Measurements from ENCODE around the gene KRT35.

The KRT35 gene

GRCh38 chr17:41511116-41511515 is 30.2 kb upstream of the KRT35 start:
- no peak for DNase-seq

DNA sequence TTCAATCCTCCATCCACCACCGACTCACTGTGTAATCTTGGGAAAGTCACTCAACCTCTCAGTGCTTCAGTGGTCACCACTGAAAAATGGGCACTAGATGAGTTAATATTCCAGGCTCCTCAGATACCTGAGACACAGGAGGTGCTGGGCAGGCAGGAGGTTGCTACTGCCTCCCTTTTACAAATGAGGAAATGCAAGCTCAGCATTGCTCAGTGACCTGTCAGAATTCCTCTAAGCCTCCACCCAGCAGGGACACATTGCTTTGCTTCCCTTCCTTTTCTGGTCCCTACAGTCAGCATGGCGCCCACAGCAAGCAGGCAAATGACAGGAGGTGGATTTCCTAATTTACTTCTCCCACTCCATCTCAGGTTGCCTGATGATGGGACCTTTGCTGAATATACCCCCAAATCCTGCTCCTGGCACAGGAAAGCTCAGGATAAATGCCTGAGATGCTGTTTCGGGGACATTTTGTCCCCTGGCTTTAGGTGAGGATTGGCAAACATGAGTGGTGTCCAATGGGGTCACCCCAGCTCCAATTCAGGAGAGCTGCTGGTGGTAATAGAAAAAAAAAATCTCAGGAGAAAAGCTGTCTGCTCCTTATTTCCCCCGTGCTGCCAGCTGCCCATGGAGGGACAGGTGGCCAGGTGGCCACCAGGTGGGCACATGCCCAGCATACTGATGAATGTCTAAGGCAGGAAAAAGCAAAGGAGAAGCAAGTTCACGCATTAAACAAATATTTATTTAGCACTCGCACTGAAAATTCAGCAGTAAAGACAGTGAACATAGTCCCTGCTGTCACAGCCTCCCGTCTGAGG is 29.5 kb upstream of the KRT35 start:
- DNase-seq = no peak

- DNase-seq = no peak
These were observed 26.4 kb upstream of the KRT35 start for GRCh38 chr17:41507315-41507880.

DNA sequence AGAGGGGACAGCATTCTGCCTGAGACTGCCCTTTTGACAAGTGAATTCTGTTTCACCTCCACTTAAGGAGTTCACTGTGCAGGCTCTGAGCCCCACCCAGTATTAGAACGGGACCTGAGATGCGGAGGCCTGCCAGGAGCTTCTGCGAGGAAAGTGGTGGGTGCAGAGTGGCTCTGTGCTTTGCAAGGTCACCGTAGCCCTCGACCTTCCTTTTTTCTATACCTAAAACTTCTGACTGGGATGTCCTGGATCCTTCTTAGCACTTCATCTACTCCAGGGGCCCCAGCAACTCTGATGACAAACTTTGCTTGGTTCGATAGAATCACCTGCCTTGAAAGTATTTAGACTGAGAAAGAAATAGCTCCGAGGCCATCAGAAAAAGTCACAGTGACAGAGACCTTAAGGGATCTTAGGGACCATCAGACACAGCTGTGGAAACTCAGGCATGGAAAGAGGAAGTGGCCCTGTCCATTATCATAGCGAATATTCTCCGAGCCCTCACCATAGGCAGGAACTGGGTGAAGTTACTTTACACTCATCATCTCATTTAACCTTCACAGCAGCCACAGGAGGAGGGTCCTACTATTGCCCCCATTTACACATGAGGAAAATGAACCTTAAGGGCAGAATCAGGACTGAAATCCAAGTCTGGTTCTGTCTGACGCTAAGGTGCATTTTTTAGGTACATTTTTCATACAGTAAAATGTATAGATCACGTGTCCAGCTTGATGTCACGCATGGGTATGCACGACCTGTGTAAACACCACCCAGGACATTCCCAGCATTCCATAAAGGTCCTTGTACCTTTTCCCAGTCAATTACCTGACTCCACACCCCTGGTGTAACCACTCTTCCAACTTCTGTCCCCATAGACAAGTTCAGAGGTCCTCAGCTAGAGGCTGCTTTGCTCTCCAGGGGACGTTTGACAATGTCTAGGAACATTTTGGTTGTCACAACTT is 25.1 kb upstream of the KRT35 start:
- no peak for DNase-seq

DNA sequence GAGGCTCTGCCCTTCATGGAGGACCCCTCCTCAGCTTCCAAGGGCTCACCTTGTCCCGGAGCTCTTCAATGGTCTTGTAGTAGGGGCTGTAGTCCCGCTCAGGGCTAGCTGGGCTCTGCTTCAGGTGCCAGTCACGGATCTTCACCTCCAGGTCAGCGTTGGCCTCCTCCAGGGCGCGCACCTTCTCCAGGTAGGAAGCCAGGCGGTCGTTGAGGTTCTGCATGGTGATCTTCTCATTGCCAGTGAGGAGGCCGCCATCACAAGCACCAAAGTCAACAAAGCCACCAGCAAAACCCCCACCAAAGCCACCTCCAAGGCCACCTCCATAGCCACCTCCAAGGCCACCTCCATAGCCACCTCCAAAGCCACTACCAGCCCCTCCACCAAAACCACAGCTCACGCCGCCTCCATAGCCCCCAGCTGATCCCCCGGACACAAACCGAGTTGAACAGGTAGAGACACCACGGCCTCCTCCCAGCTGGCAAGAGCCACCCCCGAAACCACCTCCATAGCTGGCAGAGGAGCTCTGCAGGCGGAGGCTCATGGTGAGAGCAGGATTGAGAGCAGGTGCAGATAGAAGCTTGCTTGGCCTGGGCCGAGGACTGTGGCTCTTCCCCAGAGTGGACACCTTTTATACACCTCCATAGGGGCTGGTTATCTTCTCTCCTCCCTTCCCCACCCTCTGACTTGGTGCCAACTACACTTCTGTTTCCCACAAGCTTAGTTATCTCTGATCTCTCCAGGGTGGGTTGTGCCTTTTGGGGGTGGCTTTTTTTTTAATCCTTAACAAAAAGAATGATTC is 24.3 kb upstream of the KRT35 start, which contains the start of gene KRT13:
KRT13 (minus strand) TSS at position 606 of the 802 bp plus-strand sequence; CDS start at position 544, 62 bp downstream.
- no peak for DNase-seq

GRCh38 chr17:41504246-41504977 is 23.5 kb upstream of the KRT35 start:
- no peak for DNase-seq

DNA sequence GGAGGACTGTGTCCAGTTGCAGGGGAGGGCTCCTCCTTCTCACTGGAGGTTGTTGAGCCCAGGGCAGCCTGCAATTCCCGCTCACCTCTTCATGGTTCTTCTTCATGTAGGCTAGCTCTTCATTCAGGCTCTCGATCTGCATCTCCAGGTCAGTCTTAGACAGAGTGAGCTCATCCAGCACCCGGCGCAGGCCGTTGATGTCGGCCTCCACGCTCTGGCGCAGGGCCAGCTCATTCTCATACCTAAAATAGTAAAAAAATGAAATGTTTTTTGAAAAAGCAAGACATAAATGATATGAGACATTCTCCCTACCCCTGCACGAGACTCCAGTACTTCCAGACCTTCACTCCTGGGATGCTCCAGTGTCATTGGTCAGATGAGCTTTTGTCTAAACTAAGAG is 22.3 kb upstream of the KRT35 start:
- no peak for DNase-seq

GRCh38 chr17:41500131-41500911 is 19.4 kb upstream of the KRT35 start:
- no peak for DNase-seq

DNA sequence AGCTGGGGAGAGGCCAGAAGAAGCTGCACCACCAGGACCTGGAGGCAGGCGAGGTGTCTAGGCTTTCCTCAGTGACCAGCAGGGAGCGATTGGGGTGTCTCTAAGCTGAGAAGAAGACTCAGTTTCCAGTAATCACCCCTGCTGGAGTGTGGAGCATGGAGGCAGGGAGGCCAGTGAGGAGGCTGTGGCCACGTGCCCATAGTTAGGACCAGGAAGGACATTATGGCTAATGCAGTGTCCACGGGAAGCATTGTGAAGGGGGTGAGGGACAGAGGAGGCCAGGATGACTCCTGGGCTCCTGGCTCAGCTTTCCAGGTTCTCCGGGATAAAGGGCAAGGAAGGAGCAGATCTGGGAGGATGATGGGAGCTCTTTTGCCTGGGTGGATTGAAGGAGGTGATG is 18.8 kb upstream of the KRT35 start:
- DNase-seq = no peak

GRCh38 chr17:41498276-41498675 is 17.3 kb upstream of the KRT35 start:
- no peak for DNase-seq

- peak; percentile 34 for DNase-seq
These were observed 16.0 kb upstream of the KRT35 start for GRCh38 chr17:41496803-41497484.

DNA sequence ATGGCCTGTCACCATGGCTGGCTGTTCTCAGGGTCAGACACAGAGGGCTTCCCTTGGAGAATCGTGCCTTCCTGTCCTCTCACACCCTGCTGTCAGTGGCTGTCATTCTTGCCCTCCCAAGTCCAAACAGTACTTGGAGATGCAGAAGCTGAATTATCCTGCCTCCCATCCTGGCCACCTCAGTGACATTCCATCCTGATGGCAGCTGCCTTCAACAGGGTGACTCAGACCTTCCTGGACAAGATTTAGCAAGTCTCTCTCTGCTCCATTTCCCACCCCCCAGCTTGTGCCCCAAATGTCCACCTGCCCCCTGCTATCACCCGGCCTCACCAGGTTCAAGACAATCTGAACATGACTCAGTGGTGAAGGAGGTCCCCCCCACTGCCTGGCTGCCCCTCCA is 13.6 kb upstream of the KRT35 start:
- DNase-seq = no peak

- no peak for DNase-seq
These were observed 11.8 kb upstream of the KRT35 start for GRCh38 chr17:41492771-41493170.

- DNase-seq = no peak
These were observed 11.4 kb upstream of the KRT35 start for GRCh38 chr17:41492351-41492750.

DNA sequence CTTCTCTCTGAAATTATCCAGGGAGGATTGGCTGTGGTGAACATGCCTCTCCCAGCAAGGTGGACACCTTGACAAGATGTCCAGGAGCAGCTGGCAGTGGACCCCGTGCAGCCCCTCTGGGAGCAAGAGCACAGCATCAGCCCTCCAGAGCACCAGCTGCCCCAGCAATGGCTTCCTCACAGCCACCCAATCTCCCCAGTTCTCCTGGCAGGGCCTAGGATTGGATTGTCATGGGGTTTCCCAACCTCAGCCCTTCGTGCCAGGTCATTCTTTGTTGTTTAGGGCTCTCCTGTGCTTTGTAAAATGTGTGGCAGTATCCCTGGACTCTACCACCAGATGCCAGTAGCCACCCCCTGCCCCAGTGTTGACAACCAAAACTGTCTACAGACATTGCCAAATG is 10.5 kb upstream of the KRT35 start:
- DNase-seq = no peak

DNA sequence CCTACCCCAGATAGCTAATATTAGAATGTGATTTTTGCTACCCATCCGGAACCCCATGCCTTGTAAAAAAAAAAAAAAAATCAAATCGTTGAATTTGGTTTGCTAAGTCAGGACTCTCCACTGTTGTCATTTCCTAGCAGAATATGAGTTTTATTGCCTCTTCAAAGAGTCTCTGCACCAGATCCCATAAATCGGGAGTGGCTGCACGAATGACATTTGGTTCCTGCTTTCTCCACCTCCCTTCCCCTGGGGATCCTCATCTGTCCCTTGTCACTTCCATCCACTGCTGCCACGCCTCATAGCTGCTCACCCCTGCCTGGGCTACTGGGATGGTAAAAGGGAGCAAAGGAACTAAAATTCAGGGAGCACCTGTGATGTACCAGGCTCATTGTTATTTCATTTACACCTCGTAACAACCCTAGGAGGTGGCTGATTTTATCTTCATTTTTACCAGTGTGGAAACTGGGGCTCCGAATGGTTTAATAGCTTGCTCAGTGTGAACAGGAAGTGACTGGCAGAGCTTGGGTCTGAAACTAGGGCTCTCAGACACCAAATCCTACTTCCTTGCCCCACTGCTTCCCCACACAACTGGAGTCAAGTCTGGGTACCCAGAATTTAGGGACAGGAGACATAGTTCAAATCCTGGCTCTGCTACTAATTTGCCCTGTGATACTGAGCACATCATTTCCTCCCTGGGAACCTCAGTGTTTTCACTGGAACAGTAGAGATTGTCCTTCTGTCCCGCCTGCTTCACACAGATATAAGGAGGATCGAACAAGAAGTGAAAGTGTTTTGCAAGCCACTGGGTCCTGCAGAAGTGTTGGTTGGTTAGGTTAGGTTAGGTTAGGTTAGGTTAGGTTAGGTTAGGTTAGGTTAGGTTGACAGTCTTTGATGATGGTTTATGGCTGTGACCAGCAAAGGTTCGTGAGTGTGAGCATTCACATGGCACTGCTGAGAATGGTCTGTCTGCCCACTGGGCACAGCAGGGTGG is 9.3 kb upstream of the KRT35 start:
- DNase-seq = no peak

- DNase-seq = no peak
These were observed 8.6 kb upstream of the KRT35 start, which contains the start of gene KRT36 for GRCh38 chr17:41489531-41489930. KRT36 (minus strand) TSS chr17:41489910; CDS start chr17:41489864, 46 bp downstream.

DNA sequence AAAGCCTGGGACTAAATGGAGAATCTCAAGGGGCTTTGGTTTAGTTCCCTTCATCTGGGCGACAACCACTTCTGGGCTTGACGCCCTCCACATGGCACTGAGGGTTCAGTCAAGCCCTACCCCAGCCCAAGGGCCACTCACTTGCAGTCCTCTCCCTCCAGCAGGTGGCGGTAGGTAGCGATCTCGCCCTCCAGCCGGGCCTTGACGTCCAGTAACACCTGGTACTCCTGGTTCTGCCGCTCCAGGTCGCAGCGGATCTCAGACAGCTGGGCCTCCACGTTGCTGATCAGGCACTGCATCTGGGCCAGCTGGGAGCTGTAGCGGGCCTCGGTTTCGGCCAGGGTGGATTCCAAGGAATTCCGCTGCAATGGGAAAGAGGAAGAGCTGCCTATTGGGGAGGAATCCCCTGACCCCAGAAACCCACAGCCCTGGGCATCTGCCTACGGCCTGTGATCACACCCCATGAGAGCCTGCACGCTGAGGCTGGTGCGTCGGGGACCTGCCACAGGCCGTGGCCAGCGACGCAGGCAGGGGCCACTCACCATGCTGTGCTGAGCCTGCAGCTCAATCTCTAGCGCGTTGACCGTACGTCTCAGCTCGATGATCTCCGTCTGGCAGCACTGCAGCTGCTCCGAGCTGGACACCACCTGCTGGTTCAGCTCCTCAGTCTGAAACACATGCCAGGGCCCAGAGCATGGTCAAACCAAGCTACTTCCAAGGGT is 6.0 kb upstream of the KRT35 start:
- no peak for DNase-seq
